GM21529 (cell line): ENCODE measurements around the gene CSNK1E.

Experiments used
- ATAC-seq: cut with Tn5 transposase; IDR thresholded peaks from one replicate; pipeline ENCODE4 v1.9.1; 2021; ENCODE audit not compliant: unreplicated experiment

Gene CSNK1E

GRCh38 chr22:38308791-38309498 is 8.3 kb downstream of the CSNK1E start:
- ATAC-seq = no peak

GRCh38 chr22:38305471-38306448 is 11.5 kb downstream of the CSNK1E start:
- ATAC-seq = peak; percentile 76

- ATAC-seq = no peak
Observed at GRCh38 chr22:38304526-38304925, 12.7 kb downstream of the CSNK1E start.

GRCh38 chr22:38303974-38304373 is 13.3 kb downstream of the CSNK1E start:
- no peak for ATAC-seq

GRCh38 chr22:38302906-38303305 is 14.3 kb downstream of the CSNK1E start:
- ATAC-seq = no peak

GRCh38 chr22:38300946-38301345 is 16.3 kb downstream of the CSNK1E start:
- ATAC-seq = no peak

GRCh38 chr22:38300197-38300945 is 16.9 kb downstream of the CSNK1E start:
- ATAC-seq = no peak

GRCh38 chr22:38299770-38300102 is 17.5 kb downstream of the CSNK1E start:
- ATAC-seq = no peak

- no peak for ATAC-seq
Observed at GRCh38 chr22:38298312-38299005, 18.8 kb downstream of the CSNK1E start.

- no peak for ATAC-seq
Observed at GRCh38 chr22:38296372-38296771, 20.9 kb downstream of the CSNK1E start.

- ATAC-seq = no peak
Observed at GRCh38 chr22:38295863-38296262, 21.4 kb downstream of the CSNK1E start.

GRCh38 chr22:38295339-38295738 is 21.9 kb downstream of the CSNK1E start:
- no peak for ATAC-seq

GRCh38 chr22:38294193-38294592 is 23.0 kb downstream of the CSNK1E start:
- ATAC-seq = no peak

GRCh38 chr22:38292694-38293093 is 24.5 kb downstream of the CSNK1E start:
- no peak for ATAC-seq

- ATAC-seq = no peak
Observed at GRCh38 chr22:38291201-38291777, 25.9 kb downstream of the CSNK1E start.

- no peak for ATAC-seq
Observed at GRCh38 chr22:38290347-38290746, 26.9 kb downstream of the CSNK1E start.

GRCh38 chr22:38289583-38290082 is 27.6 kb downstream of the CSNK1E start:
- ATAC-seq = no peak

GRCh38 chr22:38286915-38287669 is 30.1 kb downstream of the CSNK1E start:
- no peak for ATAC-seq

GRCh38 chr22:38285018-38285417 is 32.2 kb downstream of the CSNK1E start:
- ATAC-seq = no peak

- no peak for ATAC-seq
Observed at GRCh38 chr22:38284042-38284402, 33.2 kb downstream of the CSNK1E start.
